HG02623 (cell line): ENCODE data around the gene GPR137.

ENCODE experiments used
- ATAC-seq: cut with Tn5 transposase; IDR thresholded peaks from one replicate; pipeline ENCODE4 v1.9.1; 2021; ENCODE audit warnings: moderate library complexity; ENCODE audit not compliant: unreplicated experiment

GPR137 gene

DNA sequence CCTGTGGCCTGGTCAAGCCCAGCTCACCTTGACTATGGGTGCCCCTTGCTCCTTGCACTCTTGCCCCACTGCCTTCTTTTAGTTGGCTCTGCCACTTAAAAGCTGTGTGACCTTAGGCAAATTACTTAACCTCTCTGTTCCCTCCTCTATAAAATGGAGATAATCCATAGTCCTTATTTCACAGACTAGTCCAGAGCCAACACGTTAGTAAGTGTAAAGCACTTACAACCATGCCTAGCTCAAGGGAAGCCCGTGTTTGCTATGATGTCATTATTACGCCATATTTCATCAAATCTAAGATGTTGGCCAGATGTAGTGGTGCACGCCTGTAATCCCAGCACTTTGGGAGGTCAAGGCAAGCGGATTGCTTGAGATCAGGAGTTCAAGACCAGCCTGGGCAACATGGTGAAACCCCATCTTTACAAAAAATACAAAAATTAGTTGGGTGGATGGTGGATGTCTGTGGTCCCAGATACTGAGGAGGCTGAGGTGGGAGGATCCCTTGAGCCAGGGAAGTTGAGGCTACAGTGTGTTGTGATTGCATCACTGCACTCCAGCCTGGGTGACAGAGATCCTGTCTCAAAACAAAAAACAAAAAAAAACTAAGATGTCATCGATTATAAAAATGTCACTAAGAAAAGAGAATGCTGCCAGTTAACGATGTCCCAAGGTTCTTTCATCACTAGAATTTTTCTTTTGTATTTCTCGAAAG, 52.0 kb downstream of the GPR137 start:
- no peak for ATAC-seq

DNA sequence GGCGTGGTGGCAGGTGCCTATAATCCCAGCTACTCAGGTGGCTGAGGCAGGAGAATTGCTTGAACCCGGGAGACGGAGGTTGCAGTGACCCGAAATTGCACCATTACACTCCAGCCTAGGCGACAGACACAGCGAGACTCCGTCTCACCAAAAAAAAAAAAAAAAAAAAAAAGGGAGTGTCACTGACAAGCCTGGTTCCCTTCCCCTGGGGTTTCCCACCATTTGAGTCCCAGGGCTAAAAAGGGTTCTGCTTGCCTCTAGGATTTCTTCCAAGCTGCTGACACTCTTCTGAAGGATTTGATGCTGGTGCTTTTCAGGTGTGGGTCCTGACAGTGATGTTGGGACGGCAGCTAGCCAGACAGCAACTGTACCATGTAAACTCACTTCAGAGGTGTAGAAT, 53.1 kb downstream of the GPR137 start:
- no peak for ATAC-seq
